ENCODE results near the gene ANKRD44.

ANKRD44 gene

GRCh38 chr2:197209742-197210408, 100.7 kb downstream of the ANKRD44 start:
- Histone ChIP-seq H3K23ac (ENCODE audit: low read length) (no peak overlapping the region), H3K9me3 (ENCODE audit: insufficient read depth, low read depth, low read length) (no peaks in the 10 kb centered on the region), H3K4ac (ENCODE audit: low read depth, low read length) (no peak overlapping the region), H2AFZ (ENCODE audit: insufficient read depth, low read length, poor library complexity) (no peak overlapping the region), H3K27me3 (ENCODE audit: insufficient read depth, low read length) (no peaks in the 10 kb centered on the region), H2AK5ac (ENCODE audit: low read length) (no peak overlapping the region), H3K79me2 (ENCODE audit: control insufficient read depth, insufficient read depth, low read length, poor library complexity) (no peaks in the 10 kb centered on the region), H4K12ac (ENCODE audit: low read depth, low read length) (no peak overlapping the region), H4K91ac (ENCODE audit: low read depth, low read length) (no peak overlapping the region), H3K27ac (ENCODE audit: low read depth, low read length) (no peak overlapping the region), H2BK5ac (ENCODE audit: low read depth, low read length, poor library complexity) (no peak overlapping the region), H2BK12ac (ENCODE audit: low read length) (no peak overlapping the region), H3K4me2 (ENCODE audit: low read length) (no peak overlapping the region), H3K4me1 (ENCODE audit: control insufficient read depth in 1 of 2, insufficient read depth in 2 of 2, low read length in 2 of 2) (peaks cover 5 to 6% of the 10 kb centered on the region in 2 experiments), H3K36me3 (ENCODE audit: control insufficient read depth in 1 of 2, insufficient read depth in 2 of 2, low read length in 2 of 2) (no peaks in the 10 kb centered on the region), H3K18ac (ENCODE audit: low read length) (no peak overlapping the region), H2BK120ac (ENCODE audit: insufficient read depth, low read length, poor library complexity) (no peak overlapping the region), H3K9ac (ENCODE audit: low read length) (no peak overlapping the region), H3K4me3 (ENCODE audit: low read depth, low read length) (no peak overlapping the region), H3K14ac (ENCODE audit: low read length) (no peak overlapping the region), H4K8ac (ENCODE audit: low read depth, low read length) (no peak overlapping the region), H3K79me1 (ENCODE audit: low read length) (no peaks in the 10 kb centered on the region)
- DNase-seq, result peak; percentile 24 to 64
- WGBS (ENCODE audit: extremely low coverage, insufficient coverage, insufficient read length), result no CpG with 5 or more reads among the region's 6 CpGs

- Histone ChIP-seq H3K9ac (ENCODE audit: low read length) (no peak overlapping the region), H3K27ac (ENCODE audit: low read depth, low read length) (no peak overlapping the region), H3K4me3 (ENCODE audit: low read depth, low read length) (no peak overlapping the region), H3K23ac (ENCODE audit: low read length) (no peak overlapping the region), H4K12ac (ENCODE audit: low read depth, low read length) (no peak overlapping the region), H2BK120ac (ENCODE audit: insufficient read depth, low read length, poor library complexity) (no peak overlapping the region), H3K9me3 (ENCODE audit: insufficient read depth, low read depth, low read length) (no peaks in the 10 kb centered on the region), H3K18ac (ENCODE audit: low read length) (no peak overlapping the region), H3K4me1 (ENCODE audit: control insufficient read depth in 1 of 2, insufficient read depth in 2 of 2, low read length in 2 of 2) (peaks cover 5 to 6% of the 10 kb centered on the region in 2 experiments), H3K27me3 (ENCODE audit: insufficient read depth, low read length) (no peaks in the 10 kb centered on the region), H2BK12ac (ENCODE audit: low read length) (no peak overlapping the region), H3K4me2 (ENCODE audit: low read length) (no peak overlapping the region), H2BK5ac (ENCODE audit: low read depth, low read length, poor library complexity) (no peak overlapping the region), H4K8ac (ENCODE audit: low read depth, low read length) (no peak overlapping the region), H2AK5ac (ENCODE audit: low read length) (no peak overlapping the region), H4K91ac (ENCODE audit: low read depth, low read length) (no peak overlapping the region), H3K14ac (ENCODE audit: low read length) (no peak overlapping the region), H3K79me2 (ENCODE audit: control insufficient read depth, insufficient read depth, low read length, poor library complexity) (no peaks in the 10 kb centered on the region), H3K36me3 (ENCODE audit: control insufficient read depth in 1 of 2, insufficient read depth in 2 of 2, low read length in 2 of 2) (no peaks in the 10 kb centered on the region), H3K79me1 (ENCODE audit: low read length) (no peaks in the 10 kb centered on the region), H3K4ac (ENCODE audit: low read depth, low read length) (no peak overlapping the region), H2AFZ (ENCODE audit: insufficient read depth, low read length, poor library complexity) (no peak overlapping the region)
- DNase-seq, result no peak
- WGBS (ENCODE audit: extremely low coverage, insufficient coverage, insufficient read length), result no CpG with 5 or more reads among the region's 2 CpGs
Measured at GRCh38 chr2:197209246-197209645, 101.3 kb downstream of the ANKRD44 start.

- WGBS (ENCODE audit: extremely low coverage, insufficient coverage, insufficient read length), result no CpG with 5 or more reads among the region's 3 CpGs
- Histone ChIP-seq H3K79me2 (ENCODE audit: control insufficient read depth, insufficient read depth, low read length, poor library complexity) (no peaks in the 10 kb centered on the region), H4K8ac (ENCODE audit: low read depth, low read length) (no peak overlapping the region), H3K27me3 (ENCODE audit: insufficient read depth, low read length) (no peaks in the 10 kb centered on the region), H3K18ac (ENCODE audit: low read length) (no peak overlapping the region), H3K23ac (ENCODE audit: low read length) (no peak overlapping the region), H2BK12ac (ENCODE audit: low read length) (no peak overlapping the region), H3K4me3 (ENCODE audit: low read depth, low read length) (no peak overlapping the region), H3K4ac (ENCODE audit: low read depth, low read length) (no peak overlapping the region), H3K79me1 (ENCODE audit: low read length) (no peaks in the 10 kb centered on the region), H2AFZ (ENCODE audit: insufficient read depth, low read length, poor library complexity) (no peak overlapping the region), H3K9ac (ENCODE audit: low read length) (no peak overlapping the region), H3K14ac (ENCODE audit: low read length) (no peak overlapping the region), H2BK120ac (ENCODE audit: insufficient read depth, low read length, poor library complexity) (no peak overlapping the region), H3K27ac (ENCODE audit: low read depth, low read length) (no peak overlapping the region), H2BK5ac (ENCODE audit: low read depth, low read length, poor library complexity) (no peak overlapping the region), H2AK5ac (ENCODE audit: low read length) (no peak overlapping the region), H3K4me2 (ENCODE audit: low read length) (no peak overlapping the region), H4K12ac (ENCODE audit: low read depth, low read length) (no peak overlapping the region), H3K36me3 (ENCODE audit: control insufficient read depth in 1 of 2, insufficient read depth in 2 of 2, low read length in 2 of 2) (no peaks in the 10 kb centered on the region), H3K4me1 (ENCODE audit: control insufficient read depth in 1 of 2, insufficient read depth in 2 of 2, low read length in 2 of 2) (peaks cover 5 to 6% of the 10 kb centered on the region in 2 experiments), H3K9me3 (ENCODE audit: insufficient read depth, low read depth, low read length) (no peaks in the 10 kb centered on the region), H4K91ac (ENCODE audit: low read depth, low read length) (no peak overlapping the region)
- DNase-seq, result no peak
Measured at GRCh38 chr2:197208841-197209240, 101.7 kb downstream of the ANKRD44 start.

GRCh38 chr2:197208024-197208423, 102.6 kb downstream of the ANKRD44 start:
- Histone ChIP-seq H3K9me3 (ENCODE audit: insufficient read depth, low read depth, low read length) (no peaks in the 10 kb centered on the region), H3K23ac (ENCODE audit: low read length) (no peak overlapping the region), H3K27ac (ENCODE audit: low read depth, low read length) (no peak overlapping the region), H4K8ac (ENCODE audit: low read depth, low read length) (no peak overlapping the region), H3K4me3 (ENCODE audit: low read depth, low read length) (no peak overlapping the region), H3K9ac (ENCODE audit: low read length) (no peak overlapping the region), H3K36me3 (ENCODE audit: control insufficient read depth in 1 of 2, insufficient read depth in 2 of 2, low read length in 2 of 2) (no peaks in the 10 kb centered on the region), H4K12ac (ENCODE audit: low read depth, low read length) (no peak overlapping the region), H2BK12ac (ENCODE audit: low read length) (no peak overlapping the region), H3K79me2 (ENCODE audit: control insufficient read depth, insufficient read depth, low read length, poor library complexity) (no peaks in the 10 kb centered on the region), H2AFZ (ENCODE audit: insufficient read depth, low read length, poor library complexity) (no peak overlapping the region), H2BK120ac (ENCODE audit: insufficient read depth, low read length, poor library complexity) (no peak overlapping the region), H4K91ac (ENCODE audit: low read depth, low read length) (no peak overlapping the region), H3K4me2 (ENCODE audit: low read length) (no peak overlapping the region), H3K4me1 (ENCODE audit: control insufficient read depth in 1 of 2, insufficient read depth in 2 of 2, low read length in 2 of 2) (peaks cover 5 to 6% of the 10 kb centered on the region in 2 experiments), H3K18ac (ENCODE audit: low read length) (no peak overlapping the region), H3K4ac (ENCODE audit: low read depth, low read length) (no peak overlapping the region), H2BK5ac (ENCODE audit: low read depth, low read length, poor library complexity) (no peak overlapping the region), H3K79me1 (ENCODE audit: low read length) (no peaks in the 10 kb centered on the region), H3K27me3 (ENCODE audit: insufficient read depth, low read length) (no peaks in the 10 kb centered on the region), H3K14ac (ENCODE audit: low read length) (no peak overlapping the region), H2AK5ac (ENCODE audit: low read length) (no peak overlapping the region)
- DNase-seq, result no peak
- no CpG with 5 or more reads among the region's 6 CpGs for WGBS (ENCODE audit: extremely low coverage, insufficient coverage, insufficient read length)

All from trophoblast cell (in vitro differentiated cells and primary cell).